Panc1 (cell line): ENCODE results near the gene BRD3. TPM values are rescaled to one million over a fixed set of nuclear protein-coding genes. Genes with fewer than 3 reads are reported as not detected.
A peak's percentile ranks its signal among the peaks of the same experiment; 100 is the strongest.

Experiments
- ATAC-seq: fragments of 200-7000 bp; cut with Tn5 transposase; 2 replicates; pipeline ENCODE4 v1.9.1; 2020; ENCODE audit warnings: mild to moderate bottlenecking, moderate library complexity
- BruUV-seq: library from RNA; stranded (reverse); fragments of 400-500 nt; replicated peaks from 2 replicates; lab custom pipeline; 2021; lab: Mats Ljungman, UMichigan
- CTCF ChIA-PET: fragments of 300-600 bp; sonication (Branson Sonifier 250); formaldehyde crosslinking; loops from one replicate; lab custom pipeline; 2022; ENCODE audit warnings: antibody characterized with exemption; lab: Charles Lee
- POLR2A ChIA-PET: fragments of 300-600 bp; sonication (Branson Sonifier 250); formaldehyde crosslinking; loops from one replicate; lab custom pipeline; 2022; ENCODE audit warnings: antibody characterized with exemption; lab: Charles Lee
- DNase-seq: peaks from one replicate; pipeline ENCODE4 v3.0.0-alpha.2; 2010; ENCODE audit warnings: low read depth, low spot score
- H3K27ac ChIP-seq: 2 replicates; pipeline ENCODE4 v1.5.1; 2011; ENCODE audit warnings: mild to moderate bottlenecking, low read length, inconsistent platforms
- H3K27me3 ChIP-seq: fragments of 200-500 bp; sonication (Bioruptor generic); 2 replicates; pipeline ENCODE4 v1.6.0; 2014; ENCODE audit warnings: low read length, inconsistent platforms; ENCODE audit not compliant: control insufficient read depth, insufficient read depth
- H3K36me3 ChIP-seq: fragments of 200-500 bp; sonication (Bioruptor generic); 2 replicates; pipeline ENCODE4 v1.5.1; 2014; ENCODE audit warnings: inconsistent platforms, mild to moderate bottlenecking, low read length, moderate library complexity; ENCODE audit not compliant: control insufficient read depth, insufficient read depth
- H3K4me1 ChIP-seq: 2 replicates; pipeline ENCODE4 v1.5.1; 2011; ENCODE audit warnings: inconsistent platforms, mild to moderate bottlenecking, low read length, moderate library complexity; ENCODE audit not compliant: control insufficient read depth, insufficient read depth
- H3K4me3 ChIP-seq, 2 experiments: 2 replicates each; pipeline ENCODE4 v1.5.1; 2011 to 2012; ENCODE audit warnings: low read depth in 2 of 2, low read length in 2 of 2, mild to moderate bottlenecking in 2 of 2, inconsistent platforms in 1 of 2, moderate library complexity in 1 of 2
- H3K9me3 ChIP-seq: fragments of 200-500 bp; sonication (Bioruptor generic); 2 replicates; pipeline ENCODE4 v1.5.1; 2014; ENCODE audit warnings: low read depth, mild to moderate bottlenecking, inconsistent platforms, low read length, moderate library complexity; ENCODE audit not compliant: control insufficient read depth, insufficient read depth
- POLR2AphosphoS5 ChIP-seq: IDR thresholded peaks from 2 replicates; pipeline ENCODE4 v1.6.1; 2012; ENCODE audit warnings: mild to moderate bottlenecking, low read depth, low read length, moderate library complexity
- SIN3A ChIP-seq: IDR thresholded peaks from 2 replicates; pipeline ENCODE4 v1.6.1; 2012; ENCODE audit warnings: low read depth, mild to moderate bottlenecking, low read length, moderate library complexity, borderline replicate concordance; ENCODE audit not compliant: insufficient read depth
- TCF7L2 ChIP-seq: IDR thresholded peaks from 2 replicates; pipeline ENCODE4 v1.6.1; 2011; ENCODE audit warnings: mild to moderate bottlenecking, low read depth, low read length, inconsistent platforms
- in situ Hi-C: cut with HindIII; loops from 2 replicates; pipeline ENCODE4 v1.10.0; 2016; ENCODE audit warnings: low sequenced_read_pairs, low pct_unique_long_range_greater_than_20kb
- intact Hi-C: fragments of 100-400 bp; cut with micrococcal nuclease; formaldehyde crosslinking; loops from one replicate; pipeline ENCODE4 v1.10.0; 2022; ENCODE audit not compliant: unreplicated experiment
- total RNA-seq: library from RNA; stranded (reverse); gene quantifications from one replicate; pipeline ENCODE4 v1.2.1, GENCODE V29; 2021; ENCODE audit not compliant: unreplicated experiment
- TF ChIP-seq, protein P1 (sequence below), 2 experiments: IDR thresholded peaks; 2 replicates each; pipeline ENCODE4 v1.6.1; 2011 to 2012; ENCODE audit warnings: low read depth in 2 of 2, control low read depth in 1 of 2, low read length in 1 of 2, mild to moderate bottlenecking in 1 of 2, moderate library complexity in 1 of 2; ENCODE audit not compliant: insufficient read depth in 1 of 2
- TF ChIP-seq, protein P2 (sequence below): fragments of 450-650 bp; IDR thresholded peaks from 2 replicates; pipeline ENCODE4 v1.5.1; 2017; ENCODE audit warnings: mild to moderate bottlenecking

The BRD3 gene
- total RNA-seq, 1 experiment from 2014 or later = 27.6 TPM

DNA sequence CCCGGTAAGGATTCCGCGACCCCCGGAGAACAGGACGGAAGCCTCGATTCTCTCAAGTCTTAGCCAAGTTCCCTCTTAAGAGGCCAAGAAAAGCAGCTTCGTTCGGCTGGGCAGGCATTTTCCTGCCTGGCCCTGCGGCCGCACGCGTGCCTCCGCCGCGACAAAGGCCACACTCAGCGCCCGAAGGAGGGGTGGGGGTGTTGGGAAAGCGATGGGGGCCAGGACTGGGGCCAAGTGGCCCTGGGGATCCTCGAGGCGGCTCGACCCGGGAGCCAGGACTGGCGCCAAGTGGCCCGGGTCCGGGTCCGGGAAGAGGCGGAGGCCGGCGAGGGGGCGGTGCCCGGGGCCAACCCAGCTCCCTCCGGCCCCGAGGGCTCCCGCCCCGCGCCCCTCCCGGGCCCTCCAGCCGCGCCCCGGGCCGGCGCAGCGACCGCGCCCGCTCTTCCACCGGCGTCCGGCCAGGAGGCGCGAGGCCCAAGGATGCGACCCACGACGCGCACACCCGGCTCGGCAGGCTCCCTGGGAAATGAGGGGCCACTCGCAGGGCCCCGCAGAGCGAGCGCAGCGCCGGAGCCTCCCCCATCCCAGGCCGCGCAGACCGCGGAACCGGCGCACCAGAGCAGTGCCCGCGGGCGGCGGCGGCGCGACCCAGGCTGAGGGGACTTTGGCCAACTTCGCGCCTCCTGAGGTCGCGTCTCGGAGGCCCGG is 76.5 kb downstream of the BRD3 start:
- Histone ChIP-seq H3K27me3 (no peaks in the 10 kb centered on the region), H3K4me3 (peak overlapping the region; percentile 59 to 66), H3K4me1 (peaks cover 14% of the 10 kb centered on the region), H3K9me3 (no peaks in the 10 kb centered on the region), H3K27ac (peak overlapping the region; percentile 57; the same call in 1 of the 2 replicates), H3K36me3 (no peaks in the 10 kb centered on the region)
- ChIA-PET CTCF (no interaction called here), POLR2A (no interaction called here)
- ATAC-seq = 0 out of 2 replicates have a peak, but pooled peaks have one; percentile 8
- BruUV-seq = no TSS peak
- DNase-seq = no peak
- intact Hi-C loops (no loop called here), in situ Hi-C loops (no loop called here)
- TF ChIP-seq POLR2AphosphoS5 (no peak), SIN3A (no peak), TCF7L2 (no peak)
- TF ChIP-seq, protein P1, sequence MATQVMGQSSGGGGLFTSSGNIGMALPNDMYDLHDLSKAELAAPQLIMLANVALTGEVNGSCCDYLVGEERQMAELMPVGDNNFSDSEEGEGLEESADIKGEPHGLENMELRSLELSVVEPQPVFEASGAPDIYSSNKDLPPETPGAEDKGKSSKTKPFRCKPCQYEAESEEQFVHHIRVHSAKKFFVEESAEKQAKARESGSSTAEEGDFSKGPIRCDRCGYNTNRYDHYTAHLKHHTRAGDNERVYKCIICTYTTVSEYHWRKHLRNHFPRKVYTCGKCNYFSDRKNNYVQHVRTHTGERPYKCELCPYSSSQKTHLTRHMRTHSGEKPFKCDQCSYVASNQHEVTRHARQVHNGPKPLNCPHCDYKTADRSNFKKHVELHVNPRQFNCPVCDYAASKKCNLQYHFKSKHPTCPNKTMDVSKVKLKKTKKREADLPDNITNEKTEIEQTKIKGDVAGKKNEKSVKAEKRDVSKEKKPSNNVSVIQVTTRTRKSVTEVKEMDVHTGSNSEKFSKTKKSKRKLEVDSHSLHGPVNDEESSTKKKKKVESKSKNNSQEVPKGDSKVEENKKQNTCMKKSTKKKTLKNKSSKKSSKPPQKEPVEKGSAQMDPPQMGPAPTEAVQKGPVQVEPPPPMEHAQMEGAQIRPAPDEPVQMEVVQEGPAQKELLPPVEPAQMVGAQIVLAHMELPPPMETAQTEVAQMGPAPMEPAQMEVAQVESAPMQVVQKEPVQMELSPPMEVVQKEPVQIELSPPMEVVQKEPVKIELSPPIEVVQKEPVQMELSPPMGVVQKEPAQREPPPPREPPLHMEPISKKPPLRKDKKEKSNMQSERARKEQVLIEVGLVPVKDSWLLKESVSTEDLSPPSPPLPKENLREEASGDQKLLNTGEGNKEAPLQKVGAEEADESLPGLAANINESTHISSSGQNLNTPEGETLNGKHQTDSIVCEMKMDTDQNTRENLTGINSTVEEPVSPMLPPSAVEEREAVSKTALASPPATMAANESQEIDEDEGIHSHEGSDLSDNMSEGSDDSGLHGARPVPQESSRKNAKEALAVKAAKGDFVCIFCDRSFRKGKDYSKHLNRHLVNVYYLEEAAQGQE (IDR thresholded peaks at IDR 0.05; ENCODE audit: insufficient read depth in 1 of 2, low read depth in 2 of 2, low read length in 1 of 2) = no peak
- TF ChIP-seq, protein P2, sequence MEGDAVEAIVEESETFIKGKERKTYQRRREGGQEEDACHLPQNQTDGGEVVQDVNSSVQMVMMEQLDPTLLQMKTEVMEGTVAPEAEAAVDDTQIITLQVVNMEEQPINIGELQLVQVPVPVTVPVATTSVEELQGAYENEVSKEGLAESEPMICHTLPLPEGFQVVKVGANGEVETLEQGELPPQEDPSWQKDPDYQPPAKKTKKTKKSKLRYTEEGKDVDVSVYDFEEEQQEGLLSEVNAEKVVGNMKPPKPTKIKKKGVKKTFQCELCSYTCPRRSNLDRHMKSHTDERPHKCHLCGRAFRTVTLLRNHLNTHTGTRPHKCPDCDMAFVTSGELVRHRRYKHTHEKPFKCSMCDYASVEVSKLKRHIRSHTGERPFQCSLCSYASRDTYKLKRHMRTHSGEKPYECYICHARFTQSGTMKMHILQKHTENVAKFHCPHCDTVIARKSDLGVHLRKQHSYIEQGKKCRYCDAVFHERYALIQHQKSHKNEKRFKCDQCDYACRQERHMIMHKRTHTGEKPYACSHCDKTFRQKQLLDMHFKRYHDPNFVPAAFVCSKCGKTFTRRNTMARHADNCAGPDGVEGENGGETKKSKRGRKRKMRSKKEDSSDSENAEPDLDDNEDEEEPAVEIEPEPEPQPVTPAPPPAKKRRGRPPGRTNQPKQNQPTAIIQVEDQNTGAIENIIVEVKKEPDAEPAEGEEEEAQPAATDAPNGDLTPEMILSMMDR = no peak

DNA sequence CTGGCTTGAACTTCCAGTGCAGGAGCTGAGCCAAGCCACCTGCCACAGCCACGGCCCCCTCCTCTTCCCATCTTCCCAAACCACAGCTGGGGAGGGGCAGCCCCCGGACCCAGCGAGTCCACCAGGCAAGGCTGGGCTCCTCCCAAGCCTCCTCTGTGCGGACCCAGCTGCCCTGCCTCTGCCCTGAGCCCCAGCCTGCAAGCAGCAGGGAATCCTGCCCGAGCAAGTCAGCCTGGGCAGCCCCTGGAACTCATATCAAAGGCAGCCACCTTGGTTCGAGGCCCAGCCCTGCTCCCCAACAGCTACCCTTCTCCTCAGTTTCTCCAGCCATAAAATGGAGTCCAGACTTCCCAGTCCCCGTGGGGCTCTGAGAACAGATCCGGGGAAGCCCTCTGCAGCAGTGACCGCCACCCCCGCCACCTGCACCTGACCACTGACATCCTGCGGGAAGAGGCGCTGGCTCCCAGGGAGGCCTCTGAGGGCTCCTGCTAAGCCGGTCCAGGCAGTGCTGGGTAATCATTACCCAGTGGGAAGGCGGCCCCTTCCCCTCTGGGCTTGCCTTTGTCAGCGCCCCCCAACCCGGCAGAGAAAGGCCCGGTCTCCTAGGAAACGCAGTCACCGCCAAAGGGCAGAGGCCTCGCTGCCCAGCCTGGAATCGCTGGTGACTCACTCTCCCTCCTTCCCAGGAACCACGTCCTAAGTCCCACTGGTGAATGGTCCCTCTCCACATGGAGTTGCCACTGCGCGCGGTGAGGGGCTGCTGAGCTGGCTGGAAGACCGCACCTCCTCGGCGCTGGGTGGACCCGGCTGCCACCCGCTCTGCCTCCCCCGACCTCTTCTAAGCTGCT is 77.2 kb downstream of the BRD3 start:
- intact Hi-C loops = no loop called here
- H3K9me3 ChIP-seq = no peaks in the 10 kb centered on the region
- ChIA-PET CTCF (no interaction called here), POLR2A (no interaction called here)
- in situ Hi-C loops = no loop called here
- peak overlapping the region; percentile 59 to 66 for H3K4me3 ChIP-seq
- no peaks in the 10 kb centered on the region for H3K27me3 ChIP-seq
- BruUV-seq = no TSS peak
- no peak for ATAC-seq
- no peaks in the 10 kb centered on the region for H3K36me3 ChIP-seq
- no peak for TF ChIP-seq SIN3A
- TF ChIP-seq TCF7L2 = no peak
- TF ChIP-seq, protein P2 = no peak
- TF ChIP-seq, protein P1 (IDR thresholded peaks at IDR 0.05; ENCODE audit: insufficient read depth in 1 of 2, low read depth in 2 of 2, low read length in 1 of 2) = no peak
- no peak for TF ChIP-seq POLR2AphosphoS5
- peak overlapping the region; percentile 57; the same call in 1 of the 2 replicates for H3K27ac ChIP-seq
- DNase-seq = no peak
- peaks cover 14% of the 10 kb centered on the region for H3K4me1 ChIP-seq
